SW 1271 (cell line): ENCODE data around the gene IL1RL2.

ENCODE experiments used
- DNase-seq, 2 experiments: peaks; one replicate each; lab custom pipeline; 2025; lab: John Stamatoyannopoulos, UW

IL1RL2 gene

DNA sequence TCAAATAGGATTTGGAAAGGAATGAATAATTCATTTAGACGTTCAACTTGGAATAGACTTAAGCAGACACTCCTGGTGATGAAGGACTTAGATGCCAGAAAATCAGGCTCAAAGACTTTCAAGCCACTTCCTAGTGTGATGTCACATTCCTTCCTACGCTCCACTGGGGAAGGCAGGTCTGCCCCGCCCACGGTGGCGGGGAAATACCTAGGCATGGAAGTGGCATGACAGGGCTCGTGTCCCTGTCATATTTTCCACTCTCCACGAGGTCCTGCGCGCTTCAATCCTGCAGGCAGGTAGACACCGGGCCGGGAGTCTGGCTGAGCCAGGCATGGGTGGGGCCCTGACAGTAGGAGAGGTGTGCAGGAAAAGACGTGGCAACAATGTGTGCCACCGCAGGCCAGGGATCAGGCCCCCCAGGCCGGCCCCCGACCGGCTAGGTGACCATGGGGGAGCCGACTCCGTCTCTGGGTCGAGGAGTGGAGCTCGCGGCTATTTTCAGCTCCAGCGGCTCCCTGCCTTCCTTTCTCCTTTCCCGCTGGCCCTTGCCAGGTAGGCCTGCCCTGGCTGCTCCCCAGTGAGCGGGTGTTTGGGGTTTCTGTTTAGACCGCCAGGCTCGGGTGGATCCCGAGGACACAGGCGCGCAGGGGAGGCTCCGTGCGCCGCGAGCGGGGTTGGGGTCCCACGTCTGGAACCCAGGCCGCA, at the start of gene IL1RL2:
IL1RL2 (plus strand) TSS at position 233 of the 705 bp plus-strand sequence. CDS start 845 bp downstream, outside the sequence.
- no peak for DNase-seq

DNA sequence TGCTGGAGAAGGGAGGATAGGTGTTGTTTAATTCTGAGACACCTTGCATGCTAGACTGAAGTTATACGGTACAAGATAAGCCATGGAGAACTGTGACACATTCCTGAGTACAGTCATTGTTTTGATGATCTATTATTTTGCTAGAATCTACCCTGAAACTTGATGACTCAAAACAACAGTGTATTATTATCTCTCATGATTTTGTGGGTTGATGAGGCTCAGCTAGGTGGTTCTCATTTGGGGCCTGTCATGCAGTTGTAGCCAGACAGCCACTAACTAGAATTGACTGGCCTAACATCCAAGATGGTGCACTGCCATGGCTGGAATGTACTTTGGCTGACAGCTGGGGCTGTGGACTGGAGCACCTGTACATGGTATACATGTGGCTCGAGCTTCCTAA, 49.7 kb upstream of the IL1RL2 start:
- no peak for DNase-seq

DNA sequence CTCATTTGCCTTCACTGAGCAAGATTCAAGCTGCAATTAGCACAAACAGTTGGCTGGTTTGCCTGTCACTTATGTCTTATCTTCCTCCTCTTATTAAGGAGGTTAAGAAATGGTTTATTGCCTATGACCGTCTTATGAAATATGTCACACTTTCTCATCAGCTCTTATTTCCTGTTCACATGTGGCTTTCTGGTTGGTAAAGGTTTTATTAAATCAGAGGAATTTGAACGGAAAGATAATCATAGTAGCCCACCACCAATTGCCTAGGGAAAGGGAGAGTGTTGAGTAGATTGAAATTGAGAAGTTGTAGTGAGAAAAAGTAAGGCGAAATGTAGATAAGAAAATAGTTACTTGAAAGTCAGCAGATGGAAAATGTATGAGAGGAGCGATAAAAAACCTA, 48.5 kb upstream of the IL1RL2 start:
- no peak for DNase-seq

DNA sequence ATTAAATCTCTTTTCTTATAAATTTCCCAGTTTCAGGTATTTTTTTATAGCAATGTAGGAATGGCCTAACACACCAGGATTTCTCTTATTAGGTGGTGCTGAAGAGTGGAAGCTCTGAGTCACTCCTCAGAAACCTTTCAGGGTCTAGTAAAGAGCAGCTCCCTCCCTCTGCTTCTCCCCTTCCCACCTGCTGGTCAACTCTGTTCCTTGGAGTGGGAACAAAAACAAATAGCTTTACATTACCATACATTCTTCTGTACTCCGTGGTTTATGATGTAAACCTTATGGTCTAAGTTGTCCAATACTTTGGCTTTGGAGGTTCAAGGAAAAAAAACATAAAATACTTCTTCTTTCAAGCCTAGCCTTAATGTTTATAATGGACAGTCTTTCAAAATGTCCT, 47.0 kb upstream of the IL1RL2 start:
- no peak for DNase-seq

DNA sequence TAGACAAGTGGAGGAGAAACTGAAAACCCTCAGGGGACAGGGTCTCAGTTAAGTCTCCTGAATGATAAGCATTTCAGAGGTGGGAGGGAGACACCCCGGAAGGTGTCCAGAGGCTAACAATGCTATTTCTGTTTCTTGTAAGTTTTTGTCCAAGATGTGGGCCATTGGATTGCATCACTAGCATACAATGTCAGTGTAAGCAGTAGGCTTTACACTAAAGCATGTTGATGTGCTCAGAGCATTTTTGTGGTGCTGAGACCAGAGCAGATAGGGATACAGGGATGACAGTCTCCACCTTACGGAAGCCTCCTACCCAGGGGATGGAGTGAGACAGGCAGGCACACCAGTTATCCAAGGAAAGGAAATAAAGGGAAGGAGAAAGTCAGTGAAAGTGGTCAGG, 46.4 kb upstream of the IL1RL2 start:
- no peak for DNase-seq

DNA sequence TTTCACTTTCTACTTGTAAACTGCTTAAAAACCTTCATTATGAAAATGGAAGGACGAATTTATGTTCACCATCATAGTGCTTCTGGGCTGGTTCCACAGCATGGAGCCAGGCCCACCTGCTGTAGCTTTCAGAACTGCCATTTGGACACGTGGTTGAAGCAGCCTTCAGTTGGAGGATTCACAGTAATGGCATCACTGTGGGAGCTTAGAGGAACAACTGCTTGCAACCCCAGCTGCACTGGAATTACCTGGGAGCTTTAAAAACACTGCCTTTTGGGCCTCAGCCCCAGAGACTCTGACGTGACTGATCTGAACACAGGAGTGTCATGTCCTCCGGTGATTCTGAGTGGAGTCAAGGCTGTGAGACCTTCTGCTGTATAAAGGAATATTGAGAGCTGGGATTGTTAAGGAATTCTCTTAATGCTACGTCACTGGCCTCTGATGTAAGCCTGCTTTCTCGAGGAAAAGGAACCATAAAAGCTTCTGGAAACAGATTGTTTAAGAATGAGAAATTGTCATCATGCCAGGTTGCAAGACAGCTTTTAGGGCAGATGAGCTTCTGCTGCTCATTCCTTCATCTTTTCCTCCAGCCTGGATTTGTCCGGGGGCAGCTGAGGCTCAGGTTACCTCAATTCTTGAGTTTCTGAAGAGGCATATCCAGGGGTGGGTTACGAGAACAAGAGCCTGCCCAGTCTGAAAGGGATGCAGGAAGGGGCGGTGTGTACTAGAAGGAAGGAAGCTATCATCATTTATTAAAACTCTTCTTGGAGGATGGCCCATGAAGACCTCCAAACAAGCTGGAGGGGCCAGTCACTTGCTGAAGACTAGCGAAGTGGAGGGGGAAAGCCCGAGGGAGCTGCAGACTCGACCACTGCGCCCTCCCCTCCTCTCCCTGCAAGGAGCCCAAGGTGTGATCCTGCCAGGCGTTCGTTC, 45.5 kb upstream of the IL1RL2 start:
- DNase-seq: no peak

DNA sequence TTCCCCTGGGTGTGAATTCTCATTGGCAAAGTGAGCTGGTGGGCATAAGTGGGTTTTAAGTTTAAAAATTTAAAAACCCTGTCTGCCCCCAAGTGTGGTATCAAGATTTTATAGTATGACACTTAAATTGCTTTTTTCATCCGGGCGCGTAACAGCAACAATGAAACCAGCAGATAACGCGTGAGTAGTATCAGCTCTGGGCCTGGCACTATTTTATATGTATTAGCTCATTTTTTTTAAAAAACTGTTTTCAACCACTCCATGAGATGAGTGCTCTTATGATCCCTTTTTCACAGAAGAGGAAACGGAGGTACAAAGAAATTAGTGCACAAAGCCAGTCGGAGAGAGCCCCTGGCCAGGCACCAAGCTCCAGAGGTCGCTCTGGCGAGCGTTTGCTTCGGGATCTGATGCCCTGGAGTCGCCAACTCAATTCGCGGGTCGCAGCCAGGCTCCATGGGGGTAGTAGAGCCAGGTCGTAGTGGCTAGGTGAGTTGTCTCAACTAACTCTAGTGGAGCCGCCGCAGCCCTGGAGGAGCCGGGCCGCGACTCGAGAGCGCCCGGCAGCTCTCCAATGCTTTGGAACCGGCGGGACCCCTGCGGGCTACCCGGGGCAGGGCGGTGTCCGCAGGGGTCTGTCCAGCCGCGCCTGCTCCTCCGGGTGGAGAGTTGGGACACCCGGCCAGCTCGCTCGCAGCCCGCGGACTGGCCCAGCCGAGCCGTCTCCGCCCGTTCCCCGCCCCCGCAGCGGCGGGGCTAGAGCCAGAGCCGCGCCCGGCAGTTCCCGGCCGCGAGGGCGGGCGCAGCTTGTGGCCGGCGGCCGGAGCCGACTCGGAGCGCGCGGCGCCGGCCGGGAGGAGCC, 44.6 kb upstream of the IL1RL2 start, which contains the start of gene IL1R1:
IL1R1 (plus strand) TSS at position 777 of the 859 bp plus-strand sequence. CDS start 14,979 bp downstream, outside the sequence.
- DNase-seq: peak in 1 of 2 experiments; percentile 32

DNA sequence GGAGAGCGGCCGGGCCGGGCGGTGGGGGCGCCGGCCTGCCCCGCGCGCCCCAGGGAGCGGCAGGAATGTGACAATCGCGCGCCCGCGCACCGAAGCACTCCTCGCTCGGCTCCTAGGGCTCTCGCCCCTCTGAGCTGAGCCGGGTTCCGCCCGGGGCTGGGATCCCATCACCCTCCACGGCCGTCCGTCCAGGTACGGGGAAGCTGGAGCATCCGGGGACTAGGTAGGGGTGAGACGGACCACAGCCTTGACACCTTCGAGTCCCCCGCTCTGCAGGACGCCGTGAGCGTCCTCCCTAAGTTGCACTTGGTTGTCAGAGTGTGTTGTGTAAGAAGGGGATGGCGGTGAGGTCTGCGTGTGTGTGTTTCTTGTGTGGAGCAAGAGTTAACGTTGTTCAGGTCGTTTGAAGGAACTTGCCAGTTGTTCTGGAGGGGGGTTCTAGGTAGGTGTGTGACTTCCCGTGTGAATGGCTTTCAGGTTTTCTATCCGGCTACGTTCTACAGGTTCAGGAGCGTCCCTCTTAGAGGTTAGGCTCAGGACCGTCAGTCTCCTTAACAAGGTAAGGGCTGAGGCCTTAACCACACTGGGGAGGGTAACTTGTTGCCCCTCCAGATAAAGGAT, 43.9 kb upstream of the IL1RL2 start:
- no peak for DNase-seq

DNA sequence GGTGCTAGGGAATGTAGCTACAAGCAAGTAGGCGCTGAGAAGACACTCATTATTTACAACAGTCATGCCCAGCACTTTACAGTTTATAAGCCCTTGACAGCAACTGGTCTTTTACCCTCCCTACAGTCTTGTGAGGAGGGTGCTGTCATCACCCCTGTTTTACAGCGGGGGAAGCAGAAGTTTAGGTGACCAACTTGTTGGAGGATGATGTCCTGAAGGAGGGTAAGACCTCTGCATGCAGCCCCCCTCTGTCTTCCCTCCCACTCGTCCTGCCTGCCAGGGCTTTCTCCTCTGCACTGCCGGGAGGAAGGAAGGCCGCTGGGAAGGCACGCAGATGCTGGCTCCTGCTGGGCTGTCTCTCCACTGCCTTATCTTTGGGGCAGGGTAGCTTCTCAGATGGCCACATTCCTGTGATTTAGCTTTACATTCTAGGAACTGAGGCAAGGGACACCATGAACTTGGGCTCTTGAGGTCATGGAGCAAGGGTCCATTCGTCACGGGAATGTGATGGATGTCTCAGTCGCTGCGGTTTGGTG, 43.3 kb upstream of the IL1RL2 start:
- no peak for DNase-seq

DNA sequence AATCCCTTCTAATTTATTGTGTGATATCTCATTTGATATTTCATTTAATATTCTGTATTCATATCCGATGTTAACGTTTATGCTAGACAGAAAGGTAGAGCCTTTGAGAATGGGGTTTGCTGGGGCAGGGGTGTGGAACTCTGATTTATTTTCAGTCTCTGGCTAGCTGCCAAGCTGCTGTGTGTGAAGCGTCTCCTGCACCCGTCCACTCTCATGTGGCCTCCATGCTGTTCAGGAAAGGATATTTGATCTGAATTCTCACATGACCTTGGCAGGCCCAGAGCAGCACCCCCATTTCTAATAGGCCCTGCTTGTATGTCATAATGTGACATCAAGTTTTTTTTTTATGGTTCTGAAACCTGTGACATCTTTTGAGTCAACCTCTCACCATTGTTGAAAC, 42.7 kb upstream of the IL1RL2 start:
- no peak for DNase-seq

DNA sequence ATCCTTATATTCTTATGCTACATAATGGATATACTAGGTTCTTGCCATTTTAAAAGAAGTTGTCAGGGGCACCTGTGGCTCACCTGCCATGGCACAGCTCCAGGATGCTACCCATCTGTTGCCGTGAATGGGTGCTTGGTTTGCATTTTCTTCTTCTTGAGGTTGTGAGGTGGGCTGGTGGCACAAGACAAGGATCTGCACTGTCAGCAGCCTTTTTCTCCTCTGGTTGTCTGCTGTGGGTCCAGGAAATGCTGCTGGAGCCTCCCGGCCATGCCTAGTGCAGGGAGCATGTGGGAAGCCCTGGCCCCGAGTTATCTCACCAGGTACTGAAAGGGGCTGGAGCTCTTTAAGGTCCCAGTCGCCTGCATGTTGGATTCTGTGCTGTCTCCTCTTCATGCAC, 41.7 kb upstream of the IL1RL2 start:
- no peak for DNase-seq

DNA sequence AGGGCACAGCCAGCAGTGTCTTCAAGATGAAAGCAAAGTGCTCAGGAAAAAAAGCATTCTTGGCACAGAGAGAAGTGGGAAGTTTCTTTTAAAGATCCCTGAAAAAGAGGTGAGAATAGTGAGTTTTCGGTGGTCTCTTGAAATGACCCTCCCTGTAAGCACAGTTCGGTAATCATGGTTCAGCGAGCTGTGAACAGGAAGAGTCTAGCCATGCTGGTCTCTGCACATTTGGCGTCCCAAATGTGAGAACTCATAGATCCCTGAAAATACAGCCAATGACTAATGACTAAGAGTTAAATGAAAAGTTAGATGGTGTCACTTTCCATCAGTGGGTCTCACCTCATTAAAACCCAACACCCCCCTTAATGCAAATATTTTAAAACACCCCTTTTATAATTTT, 40.9 kb upstream of the IL1RL2 start:
- no peak for DNase-seq

DNA sequence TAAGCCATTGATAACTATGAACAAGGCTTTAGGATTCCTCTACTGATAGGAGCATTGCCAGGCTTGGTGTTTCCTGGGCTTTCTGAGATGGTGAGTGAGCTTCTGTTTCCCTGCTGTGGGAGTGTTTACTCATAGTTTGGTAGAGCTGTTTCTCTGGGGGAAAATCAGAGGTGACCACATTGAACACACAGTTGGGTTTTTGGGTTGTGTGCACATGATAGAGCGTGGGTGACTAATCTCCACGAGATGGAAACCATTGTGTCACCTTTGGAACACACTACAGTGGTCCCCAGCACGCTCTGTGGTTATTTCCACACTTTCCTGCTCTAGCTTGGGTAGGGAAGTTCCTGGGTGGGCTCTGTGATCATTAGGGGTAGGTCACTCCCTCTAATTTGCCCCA, 38.9 kb upstream of the IL1RL2 start:
- no peak for DNase-seq

DNA sequence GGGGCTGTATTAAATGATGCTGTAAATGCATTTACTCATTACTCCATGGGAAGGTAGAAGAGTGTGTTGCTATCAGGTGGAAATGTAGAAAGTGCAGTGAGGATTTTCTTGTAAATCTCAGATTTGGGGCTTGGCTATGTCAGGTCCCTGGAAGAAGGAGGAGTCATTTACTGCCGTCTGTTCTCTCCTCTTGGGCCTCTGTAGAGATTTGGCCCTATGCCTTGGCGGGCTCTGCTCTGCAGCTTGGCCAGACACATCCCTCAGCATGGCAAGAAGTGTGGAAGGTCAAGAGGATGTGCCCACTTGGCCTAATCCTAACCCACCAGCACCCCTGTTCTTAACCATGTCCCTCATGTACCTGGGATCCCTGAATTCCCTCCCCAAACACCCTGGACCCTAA, 37.6 kb upstream of the IL1RL2 start:
- DNase-seq: no peak

DNA sequence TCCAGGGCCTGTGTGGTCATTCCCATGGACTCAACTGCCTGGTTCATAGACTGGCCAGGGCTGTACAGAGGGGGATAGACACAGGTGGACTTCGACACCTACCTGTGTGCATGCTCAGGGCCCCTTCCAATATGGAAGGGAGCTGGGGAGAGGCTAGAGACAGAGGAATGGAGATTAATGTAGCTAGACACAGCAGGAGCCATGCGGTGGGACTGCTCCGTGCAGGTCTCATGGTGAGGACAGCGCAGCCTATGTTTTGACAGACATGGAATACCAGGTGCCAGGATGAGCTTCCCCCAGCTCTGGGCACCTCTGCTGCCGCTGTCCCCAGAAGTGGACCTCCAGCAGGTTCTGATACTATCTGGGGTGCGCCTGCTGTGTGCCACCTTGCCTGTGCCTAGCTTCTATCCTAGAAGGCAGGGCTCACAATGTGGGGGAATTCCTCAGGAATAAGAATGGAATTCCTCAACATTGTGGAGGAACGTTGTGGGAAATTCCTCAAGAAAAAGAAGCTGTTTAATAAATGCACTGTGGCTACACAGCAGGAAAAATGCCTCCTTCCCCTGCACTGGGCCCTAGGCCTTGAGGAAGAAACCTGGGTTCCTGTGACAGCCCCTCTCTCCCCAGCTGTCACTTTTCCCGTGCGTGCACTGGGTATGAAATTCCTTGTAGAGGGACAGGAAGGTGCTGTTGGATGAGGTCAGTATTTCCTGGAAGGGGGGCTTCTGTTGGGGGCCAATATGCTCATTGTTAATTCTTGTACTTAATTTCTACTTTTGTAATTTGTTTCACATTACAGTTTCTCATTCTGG, 37.0 kb upstream of the IL1RL2 start:
- no peak for DNase-seq

DNA sequence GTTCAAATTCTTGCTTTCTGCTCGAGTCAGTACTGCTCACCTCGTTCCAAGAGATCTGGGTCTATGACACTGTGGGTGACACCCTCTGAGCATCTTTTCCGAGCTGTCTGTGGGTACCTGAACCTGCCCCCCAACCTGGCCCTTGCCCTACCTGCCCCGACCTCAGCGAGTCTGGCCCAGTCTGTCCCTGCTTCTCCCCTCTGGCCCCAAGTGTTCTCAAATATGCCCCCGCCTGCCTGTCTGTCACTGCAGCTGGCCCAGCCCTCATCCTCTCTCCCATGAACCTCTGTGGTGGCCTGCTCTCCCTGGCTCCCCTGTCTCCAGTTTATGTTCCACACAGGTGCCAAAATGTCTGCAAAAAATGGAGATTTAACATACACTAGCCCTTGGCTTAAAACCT, 32.5 kb upstream of the IL1RL2 start:
- no peak for DNase-seq

DNA sequence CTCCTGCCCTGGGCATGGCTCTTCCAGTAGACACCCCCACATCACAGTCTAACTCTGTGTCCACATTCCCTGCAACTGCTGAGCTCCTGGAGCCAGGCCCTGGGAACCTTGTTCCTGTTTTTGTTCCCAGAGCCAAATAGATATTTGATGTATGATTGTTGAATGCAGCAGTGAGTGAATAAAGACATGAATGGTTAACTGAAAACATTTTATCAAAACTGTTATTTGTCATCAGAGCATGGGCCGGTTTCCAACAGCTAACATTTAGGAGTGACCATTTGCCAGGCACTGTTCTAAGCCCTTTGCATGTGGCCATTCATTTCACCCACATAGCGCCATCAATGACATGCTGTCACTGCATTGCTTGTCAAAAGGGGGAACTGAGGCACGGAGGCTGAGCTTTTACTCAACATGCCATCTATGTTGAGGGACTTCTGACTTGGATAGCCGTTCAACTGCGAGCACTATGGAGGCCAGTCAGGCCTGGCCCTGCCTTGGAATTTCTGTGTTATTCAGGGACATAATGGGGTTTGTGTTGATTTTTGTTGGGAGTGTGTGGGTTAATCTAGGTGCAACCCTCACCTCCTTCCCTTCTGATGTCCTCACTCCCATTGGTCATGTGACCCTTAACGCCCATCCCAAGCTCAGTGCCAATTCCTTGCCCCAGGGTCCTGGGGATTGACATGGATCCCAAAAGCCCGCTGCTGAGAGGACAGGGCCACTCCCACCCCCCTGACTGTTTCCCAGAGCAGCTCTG, 31.7 kb upstream of the IL1RL2 start:
- DNase-seq: no peak

DNA sequence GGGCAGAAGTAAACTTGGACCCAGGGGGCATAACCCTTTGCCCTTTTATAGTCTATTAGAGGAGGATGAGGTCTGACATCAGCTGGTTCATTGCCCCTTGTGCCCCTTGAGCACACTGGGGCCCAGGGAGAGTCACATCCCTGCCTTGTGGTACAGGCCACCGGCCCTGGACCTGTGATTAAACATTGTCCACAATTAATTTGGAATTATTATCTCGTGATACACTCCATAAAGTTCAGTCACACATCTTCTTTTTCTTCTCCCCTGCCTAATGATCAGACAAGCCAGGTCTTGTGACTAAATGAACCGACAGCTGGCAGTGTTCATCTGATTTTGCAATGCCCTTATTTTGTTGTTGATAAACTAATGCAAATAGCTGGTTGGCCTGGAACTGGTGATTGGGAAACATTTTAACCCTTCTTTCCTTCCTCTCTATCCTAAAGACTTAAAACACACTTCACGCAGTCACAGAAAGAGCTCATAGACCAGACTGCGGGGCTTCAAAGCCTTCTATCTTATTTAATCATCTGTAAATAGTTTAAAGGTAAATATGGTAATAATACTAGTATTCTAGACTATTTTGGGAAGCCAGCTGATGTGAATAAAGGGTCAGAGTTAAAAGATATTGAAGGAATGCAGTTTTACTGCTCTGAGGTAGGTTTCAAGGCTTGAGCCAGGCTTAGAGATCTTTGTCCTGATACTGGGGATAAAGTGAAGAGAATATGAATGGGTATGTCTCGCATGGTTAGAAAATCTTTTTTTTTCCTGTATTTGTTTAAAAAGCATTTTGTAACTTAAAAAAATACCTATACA, 30.9 kb upstream of the IL1RL2 start:
- no peak for DNase-seq
